Measurements from ENCODE around the gene VAMP4. TPM values are rescaled to one million over a fixed set of nuclear protein-coding genes. Genes with fewer than 3 reads are reported as not detected.

Gene VAMP4
- total and polyA plus RNA-seq, 10 of the 15 experiments (the other 5 are each of a cell fraction or from before 2014, with no cell fraction given), result 0.90 to 7.9 (median 4.3) TPM

- TF ChIP-seq IKZF1 (conservative IDR thresholded peaks at IDR 0.05), result no peak
- no peak for TF ChIP-seq PKNOX1 (IDR thresholded peaks at IDR 0.05)
- TF ChIP-seq ATF7 (IDR thresholded peaks at IDR 0.05; ENCODE audit: low read depth), result no peak
- no peak for TF ChIP-seq MLLT1 (IDR thresholded peaks at IDR 0.05)
- no peak for TF ChIP-seq EP300 (IDR thresholded peaks at IDR 0.05; ENCODE audit: borderline replicate concordance in 1 of 2, control insufficient read depth in 1 of 2, low read depth in 2 of 2, low read length in 2 of 2)
These were observed 73.5 kb downstream of the VAMP4 start (continued) for GRCh38 chr1:171668372-171668771.

- Histone ChIP-seq H3K27me3 (replicated peaks in 1 of 2; ENCODE audit: control insufficient read depth in 2 of 2, insufficient read depth in 2 of 2, low read length in 1 of 2) (no peaks in the 10 kb centered on the region; a peak in 1 of 4 replicates), H3K4me1 (ENCODE audit: control insufficient read depth, insufficient read depth, low read length) (no peaks in the 10 kb centered on the region), H3K9ac (ENCODE audit: control insufficient read depth, insufficient read depth, low read length) (no peak overlapping the region), H3K9me3 (replicated peaks; ENCODE audit: control insufficient read depth, insufficient read depth, low read length) (no peaks in the 10 kb centered on the region), H3K4me3 (no peak overlapping the region), H3K36me3 (ENCODE audit: control insufficient read depth in 2 of 2, insufficient read depth in 2 of 2, low read length in 1 of 2) (no peaks in the 10 kb centered on the region), H2AFZ (ENCODE audit: control insufficient read depth, low read depth, low read length) (no peak overlapping the region), H3K79me2 (ENCODE audit: control insufficient read depth, insufficient read depth, low read length) (no peaks in the 10 kb centered on the region), H4K20me1 (ENCODE audit: control insufficient read depth, insufficient read depth) (no peaks in the 10 kb centered on the region), H3K27ac (ENCODE audit: control insufficient read depth, insufficient read depth) (no peak overlapping the region), H3K4me2 (ENCODE audit: control insufficient read depth, insufficient read depth) (no peak overlapping the region)
- ChIA-PET CTCF (interaction anchor here (1.9 kb wide), 1 partner anchor 12 kb away, joined by 8 read pairs; no protein-coding TSS in a partner anchor), SMC1A (ENCODE audit: uncharacterized antibody, unreplicated experiment) (interaction anchor here (0.7 to 2.5 kb wide), 4 partner anchors 9 to 22 kb away, joined by 3 to 8 read pairs (median 4); no protein-coding TSS in a partner anchor), RAD21 (ENCODE audit: unreplicated experiment) (interaction anchor here (0.5 kb wide), 1 partner anchor 47 kb away, joined by 3 read pairs; no protein-coding TSS in a partner anchor), POLR2A (no interaction called here)
- DNase-seq (ENCODE audit: low read depth, low spot score) (no peak), FAIRE-seq (no peak), ATAC-seq (no peak)
- intact Hi-C loops (cut with micrococcal nuclease; ENCODE audit: unreplicated experiment) (no loop called here), in situ Hi-C loops (cut with MboI) (no loop called here)
- WGBS (ENCODE audit: insufficient coverage, insufficient replicate concordance, low lambda C conversion rate, missing lambda C conversion rate), result 45% methylated on average over 4 of the region's 4 CpGs
- BruUV-seq (replicated peaks), result no TSS peak
- no peak for TF ChIP-seq HSF1 (IDR thresholded peaks at IDR 0.05; ENCODE audit: low read depth, low read length)
- TF ChIP-seq ZBTB33 (IDR thresholded peaks at IDR 0.05), result no peak
- no peak for TF ChIP-seq SREBF1 (IDR thresholded peaks at IDR 0.05; ENCODE audit: low read length)
- TF ChIP-seq ETV6 (conservative IDR thresholded peaks at IDR 0.05 in 1 of 2, IDR thresholded peaks at IDR 0.05 in 1 of 2; ENCODE audit: borderline replicate concordance in 1 of 2, low read depth in 1 of 2), result no peak
- TF ChIP-seq RUNX3 (IDR thresholded peaks at IDR 0.05; ENCODE audit: low read length), result no peak
- no peak for TF ChIP-seq RB1 (IDR thresholded peaks at IDR 0.05; ENCODE audit: borderline replicate concordance)
- TF ChIP-seq POLR2AphosphoS5 (IDR thresholded peaks at IDR 0.05; ENCODE audit: low read length), result no peak
- TF ChIP-seq BCL3 (IDR thresholded peaks at IDR 0.05; ENCODE audit: borderline replicate concordance, insufficient read depth, low read depth, low read length, poor library complexity, severe bottlenecking), result no peak
These were observed 75.6 kb downstream of the VAMP4 start for GRCh38 chr1:171666114-171666769.
